KOPT-K1 (cell line): ENCODE results near the gene ENAM.
"Not testable (repeated sequence)": the region's sequence is repeated elsewhere in the genome, so short reads cannot be mapped to it uniquely, and the experiment has no call there.

Source experiments
- H3K27ac ChIP-seq: fragments of 200-600 bp; sonication (generic); 2 replicates; pipeline ENCODE4 v1.5.1; 2016; ENCODE audit warnings: antibody characterized with exemption, mild to moderate bottlenecking, low read depth, low read length; ENCODE audit not compliant: poor library complexity, severe bottlenecking
- H3K36me3 ChIP-seq: fragments of 200-600 bp; sonication (generic); 2 replicates; pipeline ENCODE4 v1.5.1; 2017; ENCODE audit warnings: antibody characterized with exemption, mild to moderate bottlenecking, low read length, moderate library complexity; ENCODE audit not compliant: insufficient read depth
- H3K9me3 ChIP-seq: fragments of 200-600 bp; sonication (generic); 2 replicates; pipeline ENCODE4 v1.5.1; 2017; ENCODE audit warnings: antibody characterized with exemption, low read length, mild to moderate bottlenecking; ENCODE audit not compliant: insufficient read depth, poor library complexity, severe bottlenecking

Gene ENAM

GRCh38 chr4:70654605-70655011 is 26.1 kb downstream of the ENAM start:
- no peaks in the 10 kb centered on the region for H3K36me3 ChIP-seq
- H3K27ac ChIP-seq, result no peak overlapping the region
- H3K9me3 ChIP-seq, result no peaks in the 10 kb centered on the region

- no peak overlapping the region for H3K27ac ChIP-seq
- no peaks in the 10 kb centered on the region for H3K9me3 ChIP-seq
- no peaks in the 10 kb centered on the region for H3K36me3 ChIP-seq
Observed at GRCh38 chr4:70657326-70657725, 28.8 kb downstream of the ENAM start.

GRCh38 chr4:70658418-70658817 is 29.9 kb downstream of the ENAM start:
- H3K9me3 ChIP-seq, result no peaks in the 10 kb centered on the region
- no peaks in the 10 kb centered on the region for H3K36me3 ChIP-seq
- no peak overlapping the region for H3K27ac ChIP-seq

- Histone ChIP-seq H3K9me3 (no peaks in the 10 kb centered on the region), H3K27ac (no peak overlapping the region), H3K36me3 (no peaks in the 10 kb centered on the region)
Observed at GRCh38 chr4:70660106-70660505, 31.6 kb downstream of the ENAM start.

- not testable (repeated sequence) for H3K9me3 ChIP-seq, H3K27ac ChIP-seq, H3K36me3 ChIP-seq
Observed at GRCh38 chr4:70661309-70661922, 32.9 kb downstream of the ENAM start.

- H3K36me3 ChIP-seq, result no peaks in the 10 kb centered on the region
- no peak within 1 kb of the TSS for H3K27ac ChIP-seq
Observed at GRCh38 chr4:70666369-70666768, 37.8 kb downstream of the ENAM start, which contains the start of gene JCHAIN. TSS of gene JCHAIN (minus strand) at chr4:70666508. CDS start at chr4:70666490, 18 bp downstream.

GRCh38 chr4:70667740-70668535 is 39.4 kb downstream of the ENAM start:
- H3K27ac ChIP-seq, result no peak overlapping the region
- no peaks in the 10 kb centered on the region for H3K9me3 ChIP-seq
- no peaks in the 10 kb centered on the region for H3K36me3 ChIP-seq

More at GRCh38 chr4:70666369-70666768, 37.8 kb downstream of the ENAM start, which contains the start of gene JCHAIN:
- H3K9me3 ChIP-seq, result no peaks in the 10 kb centered on the region

- Histone ChIP-seq H3K9me3 (no peaks in the 10 kb centered on the region), H3K27ac (no peak overlapping the region)
Observed at GRCh38 chr4:70670332-70671014, 41.9 kb downstream of the ENAM start.

GRCh38 chr4:70671091-70671490 is 42.5 kb downstream of the ENAM start:
- H3K27ac ChIP-seq, result no peak overlapping the region

More at GRCh38 chr4:70670332-70671014, 41.9 kb downstream of the ENAM start:
- H3K36me3 ChIP-seq, result no peaks in the 10 kb centered on the region

GRCh38 chr4:70674191-70674590 is 45.6 kb downstream of the ENAM start:
- no peak overlapping the region for H3K27ac ChIP-seq
- H3K9me3 ChIP-seq, result no peaks in the 10 kb centered on the region

More at GRCh38 chr4:70671091-70671490, 42.5 kb downstream of the ENAM start:
- H3K36me3 ChIP-seq, result no peaks in the 10 kb centered on the region
- H3K9me3 ChIP-seq, result no peaks in the 10 kb centered on the region

GRCh38 chr4:70674731-70675130 is 46.2 kb downstream of the ENAM start:
- no peaks in the 10 kb centered on the region for H3K9me3 ChIP-seq
- H3K36me3 ChIP-seq, result no peaks in the 10 kb centered on the region
- H3K27ac ChIP-seq, result no peak overlapping the region

More at GRCh38 chr4:70674191-70674590, 45.6 kb downstream of the ENAM start:
- H3K36me3 ChIP-seq, result no peaks in the 10 kb centered on the region

GRCh38 chr4:70676554-70677090 is 48.1 kb downstream of the ENAM start:
- no peaks in the 10 kb centered on the region for H3K9me3 ChIP-seq
- H3K27ac ChIP-seq, result peak overlapping the region; percentile 54
- no peaks in the 10 kb centered on the region for H3K36me3 ChIP-seq

GRCh38 chr4:70678383-70678999 is 49.9 kb downstream of the ENAM start:
- no peaks in the 10 kb centered on the region for H3K36me3 ChIP-seq
- H3K27ac ChIP-seq, result peak overlapping the region; percentile 54
- H3K9me3 ChIP-seq, result no peaks in the 10 kb centered on the region

- Histone ChIP-seq H3K9me3 (no peaks in the 10 kb centered on the region), H3K27ac (no peak overlapping the region)
Observed at GRCh38 chr4:70680934-70681333, 52.4 kb downstream of the ENAM start.

GRCh38 chr4:70681704-70682103 is 53.2 kb downstream of the ENAM start:
- H3K9me3 ChIP-seq, result no peaks in the 10 kb centered on the region
- no peak overlapping the region for H3K27ac ChIP-seq
- H3K36me3 ChIP-seq, result no peaks in the 10 kb centered on the region

More at GRCh38 chr4:70680934-70681333, 52.4 kb downstream of the ENAM start:
- no peaks in the 10 kb centered on the region for H3K36me3 ChIP-seq
